ENCODE results near the gene FAM120C. TPM values are rescaled to one million over a fixed set of nuclear protein-coding genes. Genes with fewer than 3 reads are reported as not detected.

FAM120C gene
- total RNA-seq, 1 experiment from 2014 or later = 10.6 TPM

GRCh38 chrX:54182194-54182863 is 725 bp downstream of the FAM120C start:
- H3K4me3 Mint-ChIP-seq = peak overlapping the region; percentile 68
- H3K4me1 Mint-ChIP-seq = peaks cover 40% of the 10 kb centered on the region
- DNase-seq (ENCODE audit: low spot score) (peak; percentile 25), ATAC-seq (peak; percentile 65)
- POLR2A ChIA-PET = interaction anchor here (0.6 to 1.3 kb wide), 2 partner anchors 14 to 140 kb away, joined by 3 to 4 read pairs; no protein-coding TSS in a partner anchor
- H3K9me3 Mint-ChIP-seq = no peaks in the 10 kb centered on the region
- peak overlapping the region; percentile 28 for H3K27ac Mint-ChIP-seq
- CTCF ChIA-PET = interaction anchor here (1.2 kb wide), 1 partner anchor 139 kb away, joined by 3 read pairs; no protein-coding TSS in a partner anchor
- peaks cover 3% of the 10 kb centered on the region for H3K36me3 Mint-ChIP-seq
- H3K27me3 Mint-ChIP-seq (ENCODE audit: low read depth) = no peaks in the 10 kb centered on the region
- peak; percentile 40; the same call in 1 of the 2 replicates for TF ChIP-seq SP1 (CRISPR knock-in tag; conservative IDR thresholded peaks at IDR 0.05)
- TF ChIP-seq EMX1 (CRISPR knock-in tag; IDR thresholded peaks at IDR 0.05) = no peak
- TF ChIP-seq ZNF281 (CRISPR knock-in tag; IDR thresholded peaks at IDR 0.05) = no peak
- no peak for TF ChIP-seq ZSCAN18 (CRISPR knock-in tag; IDR thresholded peaks at IDR 0.05)
- no peak for TF ChIP-seq JUN (CRISPR knock-in tag; IDR thresholded peaks at IDR 0.05)
- TF ChIP-seq PREB (CRISPR knock-in tag; IDR thresholded peaks at IDR 0.05; ENCODE audit: borderline replicate concordance) = no peak
- no peak for TF ChIP-seq NR3C1 (CRISPR knock-in tag; conservative IDR thresholded peaks at IDR 0.05; ENCODE audit: low read depth)
- TF ChIP-seq MAX (CRISPR knock-in tag; IDR thresholded peaks at IDR 0.05) = peak; percentile 66
- TF ChIP-seq IRF2 (CRISPR knock-in tag; IDR thresholded peaks at IDR 0.05; ENCODE audit: borderline replicate concordance, low read depth) = no peak
- no peak for TF ChIP-seq TCF7 (CRISPR knock-in tag; IDR thresholded peaks at IDR 0.05; ENCODE audit: low read depth)
- 0 out of 2 replicates have a peak, but pooled peaks have one; percentile 16 for TF ChIP-seq GABPB1 (CRISPR knock-in tag; IDR thresholded peaks at IDR 0.05)
- TF ChIP-seq NFYB (CRISPR knock-in tag; conservative IDR thresholded peaks at IDR 0.05; ENCODE audit: low read depth) = no peak; the same call in 1 of the 2 replicates
- no peak; the same call in 1 of the 2 replicates for TF ChIP-seq ZBTB43 (CRISPR knock-in tag; IDR thresholded peaks at IDR 0.05)
- TF ChIP-seq IRF1 (CRISPR knock-in tag; IDR thresholded peaks at IDR 0.05) = no peak
- peak; percentile 18; the same call in 1 of the 2 replicates for TF ChIP-seq FOXP1 (CRISPR knock-in tag; IDR thresholded peaks at IDR 0.05; ENCODE audit: borderline replicate concordance)
- TF ChIP-seq USF2 (CRISPR knock-in tag; IDR thresholded peaks at IDR 0.05) = peak; percentile 57
- TF ChIP-seq ZNF263 (CRISPR knock-in tag; IDR thresholded peaks at IDR 0.05; ENCODE audit: low read depth) = no peak
- TF ChIP-seq CREM (CRISPR knock-in tag; IDR thresholded peaks at IDR 0.05) = 0 out of 2 replicates have a peak, but pooled peaks have one; percentile 22
- TF ChIP-seq ZBTB21 (CRISPR knock-in tag; IDR thresholded peaks at IDR 0.05; ENCODE audit: borderline replicate concordance) = no peak
- TF ChIP-seq FOXP4 (CRISPR knock-in tag; IDR thresholded peaks at IDR 0.05) = 0 out of 2 replicates have a peak, but pooled peaks have one; percentile 24
- TF ChIP-seq E2F4 (CRISPR knock-in tag; IDR thresholded peaks at IDR 0.05; ENCODE audit: borderline replicate concordance, low read depth) = no peak
- TF ChIP-seq KAT7 (CRISPR knock-in tag; IDR thresholded peaks at IDR 0.05; ENCODE audit: borderline replicate concordance) = peak; percentile 68; the same call in 1 of the 2 replicates
- peak; percentile 55; the same call in 1 of the 2 replicates for TF ChIP-seq FOXK1 (CRISPR knock-in tag; IDR thresholded peaks at IDR 0.05)
- TF ChIP-seq ZNF138 (CRISPR knock-in tag; conservative IDR thresholded peaks at IDR 0.05) = no peak
- no peak for TF ChIP-seq ZNF219 (CRISPR knock-in tag; IDR thresholded peaks at IDR 0.05; ENCODE audit: borderline replicate concordance)
